HG02610 (cell line): ENCODE measurements around the gene CES2.
"Not testable (repeated sequence)": the region's sequence is repeated elsewhere in the genome, so short reads cannot be mapped to it uniquely, and the experiment has no call there.

ENCODE experiments used
- ATAC-seq: cut with Tn5 transposase; IDR thresholded peaks from one replicate; pipeline ENCODE4 v1.9.1; 2021; ENCODE audit warnings: mild to moderate bottlenecking, moderate library complexity; ENCODE audit not compliant: unreplicated experiment

Gene CES2

DNA sequence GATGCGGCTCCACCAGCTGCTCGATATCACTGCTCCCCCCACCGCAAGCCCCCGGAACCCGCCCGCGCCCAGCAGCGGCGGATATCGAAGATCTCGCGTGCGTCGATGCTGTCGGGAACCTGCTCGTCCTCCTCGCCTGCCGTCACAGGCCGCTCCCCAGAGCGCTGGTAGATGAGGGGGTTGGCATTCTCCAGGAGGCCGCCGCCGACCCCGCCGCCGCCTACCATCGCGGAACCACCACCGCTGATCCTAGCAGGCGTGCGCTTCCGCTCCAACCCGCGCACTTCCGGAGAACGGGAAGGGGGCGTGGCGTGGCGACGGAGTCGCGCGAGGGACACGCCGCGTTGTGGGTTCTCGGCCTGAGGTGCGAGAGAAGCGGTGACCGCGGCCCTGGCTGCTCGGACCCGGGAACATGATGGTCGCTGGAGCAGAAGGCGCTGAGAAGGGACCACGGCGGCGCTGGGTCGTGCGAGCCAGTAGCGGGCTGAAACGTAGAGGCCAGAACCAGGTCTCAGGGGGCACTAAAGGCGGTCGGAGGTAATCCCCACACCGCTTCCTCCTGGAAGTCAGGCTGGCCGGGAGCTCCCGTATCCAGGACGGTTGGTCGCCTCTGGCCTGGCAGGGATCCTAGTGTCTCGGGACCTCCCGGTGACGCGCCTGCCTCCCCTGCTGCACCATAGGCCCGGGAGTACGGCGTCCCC is 1.0 kb upstream of the CES2 start, which contains the start of gene CIAO2B:
CIAO2B (minus strand) TSS at position 265 of the 701 bp plus-strand sequence; CDS start at position 227, 38 bp downstream.
- ATAC-seq, result peak; percentile 75

DNA sequence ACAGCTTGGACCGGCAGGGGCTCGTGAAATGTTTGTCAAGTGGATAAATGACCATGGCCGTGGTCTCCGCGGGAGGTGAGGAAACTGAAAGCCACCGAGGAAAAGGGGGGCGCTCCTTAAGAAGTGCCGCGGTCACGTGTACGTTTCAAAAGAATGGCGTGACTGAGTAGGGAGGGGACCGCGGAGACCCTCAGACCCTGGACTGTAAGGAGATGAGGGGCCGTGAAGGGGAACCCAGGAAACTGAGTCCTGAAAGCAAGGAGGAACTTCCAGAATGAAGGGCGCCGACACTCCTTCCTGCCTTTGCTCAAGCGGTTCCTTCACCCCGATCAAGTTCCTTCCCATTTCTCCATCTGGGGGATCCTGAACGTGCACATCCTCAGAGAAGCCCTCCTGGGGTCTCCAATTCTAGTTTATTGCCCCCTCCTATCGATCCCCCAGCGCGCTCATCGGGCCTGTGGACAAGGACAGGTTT is 440 bp upstream of the CES2 start:
- ATAC-seq, result not testable (repeated sequence)

DNA sequence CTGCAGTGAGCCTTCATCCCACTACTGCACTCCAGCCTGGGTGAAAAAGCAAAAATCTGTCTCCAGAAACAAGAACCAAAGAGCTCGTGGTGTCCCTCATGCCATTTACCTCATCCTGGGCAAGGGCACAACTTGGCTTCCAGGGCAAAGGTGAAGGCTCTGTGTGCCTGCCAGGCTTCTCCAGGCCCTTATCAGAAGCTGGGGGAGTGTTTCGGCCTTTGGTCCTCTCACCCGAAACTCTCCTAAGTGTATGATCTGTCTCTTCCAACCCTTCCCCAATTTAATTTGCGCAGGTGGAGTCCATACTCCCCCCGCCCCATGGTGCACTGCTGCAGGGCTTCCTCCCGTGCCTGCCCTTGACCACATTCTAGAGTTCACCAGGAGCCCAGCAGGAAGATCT is 1.1 kb downstream of the CES2 start:
- ATAC-seq, result no peak

DNA sequence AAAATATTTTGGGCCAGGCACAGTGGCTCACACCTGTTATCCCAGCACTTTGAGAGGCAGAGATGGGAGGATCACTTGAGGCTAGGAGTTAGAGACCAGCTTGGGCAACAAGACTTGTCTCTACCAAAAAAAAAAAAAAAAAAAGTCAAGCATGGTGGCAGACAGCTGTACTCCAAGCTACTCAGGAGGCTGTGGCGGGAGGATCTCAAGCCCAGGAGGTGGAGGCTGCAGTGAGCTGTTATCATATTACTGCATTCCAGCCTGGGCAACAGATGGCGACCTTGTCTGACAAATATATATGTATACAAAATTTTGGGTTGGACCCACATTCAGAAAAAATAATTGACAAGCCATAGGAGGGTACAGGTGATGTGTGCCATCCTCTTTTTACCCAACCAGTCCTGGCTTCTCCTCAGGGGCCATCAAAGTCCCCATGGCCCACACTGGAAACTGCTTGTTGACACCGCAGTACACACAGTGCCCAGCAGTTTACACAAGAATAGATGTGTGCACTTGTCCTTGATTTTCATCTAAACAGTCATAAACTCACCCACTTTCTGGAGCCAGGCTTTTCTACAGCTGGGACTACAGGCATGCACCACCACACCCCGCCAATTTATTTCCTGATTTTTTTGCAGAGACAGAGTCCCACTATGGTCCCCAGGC is 1.7 kb downstream of the CES2 start:
- no peak for ATAC-seq

DNA sequence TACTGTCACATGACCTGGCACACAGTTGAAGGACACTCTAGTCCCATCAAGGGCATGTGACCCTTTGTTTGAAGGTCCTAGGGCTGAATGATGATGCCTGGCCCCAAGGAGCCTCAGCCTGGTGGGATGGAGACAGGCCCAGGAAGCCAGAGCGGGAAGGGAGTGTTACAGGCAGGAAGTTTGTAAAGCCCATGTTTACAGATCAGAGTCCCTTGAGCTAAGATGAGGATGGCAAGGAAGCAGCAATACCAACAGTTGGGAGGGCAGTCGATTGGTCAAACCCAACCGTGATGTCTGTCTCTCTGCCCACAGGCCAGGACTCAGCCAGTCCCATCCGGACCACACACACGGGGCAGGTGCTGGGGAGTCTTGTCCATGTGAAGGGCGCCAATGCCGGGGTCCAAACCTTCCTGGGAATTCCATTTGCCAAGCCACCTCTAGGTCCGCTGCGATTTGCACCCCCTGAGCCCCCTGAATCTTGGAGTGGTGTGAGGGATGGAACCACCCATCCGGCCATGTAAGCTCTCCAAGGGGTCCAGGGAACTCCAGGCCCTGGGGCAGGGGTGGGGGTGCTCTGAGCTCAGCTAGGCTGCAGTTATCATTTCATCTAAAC is 2.5 kb downstream of the CES2 start:
- no peak for ATAC-seq

DNA sequence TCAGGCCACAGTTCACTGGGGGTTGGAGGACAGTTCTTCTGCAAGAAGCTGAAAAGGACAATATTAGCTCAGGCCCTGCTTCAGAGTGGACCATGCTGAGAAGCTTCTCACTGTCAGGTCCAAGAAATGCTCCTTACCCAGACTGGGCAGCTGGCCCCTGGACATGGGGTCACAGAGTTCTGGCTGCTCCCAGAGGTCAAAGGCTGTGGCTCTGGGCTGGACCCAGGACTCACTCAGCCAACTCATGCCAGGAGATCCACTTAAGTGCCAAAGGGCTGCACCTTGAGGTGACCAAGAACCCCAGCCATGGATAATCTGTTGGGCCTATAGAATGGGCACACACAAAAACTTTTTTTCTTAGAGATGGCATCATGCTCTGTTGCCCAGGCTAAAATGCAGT is 4.0 kb downstream of the CES2 start:
- no peak for ATAC-seq

DNA sequence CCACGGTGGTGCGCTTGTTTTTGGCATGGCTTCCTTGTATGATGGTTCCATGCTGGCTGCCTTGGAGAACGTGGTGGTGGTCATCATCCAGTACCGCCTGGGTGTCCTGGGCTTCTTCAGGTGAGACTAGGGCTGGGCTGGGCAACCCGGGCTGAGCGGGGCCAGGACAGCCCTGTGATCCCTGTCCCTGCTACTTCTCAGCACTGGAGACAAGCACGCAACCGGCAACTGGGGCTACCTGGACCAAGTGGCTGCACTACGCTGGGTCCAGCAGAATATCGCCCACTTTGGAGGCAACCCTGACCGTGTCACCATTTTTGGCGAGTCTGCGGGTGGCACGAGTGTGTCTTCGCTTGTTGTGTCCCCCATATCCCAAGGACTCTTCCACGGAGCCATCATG is 4.9 kb downstream of the CES2 start:
- no peak for ATAC-seq

DNA sequence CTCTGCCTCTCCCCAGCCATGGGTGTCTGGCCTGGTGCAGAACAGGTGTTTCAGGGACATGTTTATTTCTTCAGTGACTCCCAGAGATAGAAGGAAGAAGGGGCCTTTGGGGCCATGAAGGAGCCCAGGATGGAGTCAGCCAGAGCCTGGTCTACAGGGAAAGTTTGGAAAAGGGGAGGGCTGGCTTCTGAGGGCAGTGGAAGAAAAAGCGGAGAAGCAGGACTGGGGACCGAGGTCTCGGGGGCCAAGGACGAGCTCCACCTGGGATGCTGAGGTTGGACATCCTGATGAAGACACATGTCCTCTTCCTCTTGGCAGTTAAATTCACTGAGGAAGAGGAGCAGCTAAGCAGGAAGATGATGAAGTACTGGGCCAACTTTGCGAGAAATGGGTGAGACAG is 7.7 kb downstream of the CES2 start:
- ATAC-seq, result no peak

DNA sequence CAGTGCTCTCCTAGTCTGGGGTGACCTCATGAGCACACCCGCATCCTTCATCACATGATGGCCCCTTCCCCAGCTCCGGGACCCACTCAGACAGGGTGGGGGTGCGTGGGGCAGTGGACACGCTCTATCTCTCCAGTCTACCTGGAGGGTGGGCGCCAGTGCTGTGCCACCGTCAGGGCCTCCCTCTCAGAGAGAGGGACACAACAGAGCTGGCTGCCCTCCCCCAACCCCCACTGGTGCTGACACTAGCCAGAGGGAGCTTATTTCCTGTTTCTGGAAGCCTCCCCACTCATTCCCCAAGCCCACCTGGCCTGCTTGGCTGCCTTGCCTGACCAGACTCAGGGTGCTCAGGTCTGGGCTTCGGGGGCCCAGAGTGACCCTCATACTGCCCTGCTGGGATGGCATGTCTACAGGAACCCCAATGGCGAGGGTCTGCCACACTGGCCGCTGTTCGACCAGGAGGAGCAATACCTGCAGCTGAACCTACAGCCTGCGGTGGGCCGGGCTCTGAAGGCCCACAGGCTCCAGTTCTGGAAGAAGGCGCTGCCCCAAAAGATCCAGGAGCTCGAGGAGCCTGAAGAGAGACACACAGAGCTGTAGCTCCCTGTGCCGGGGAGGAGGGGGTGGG is 8.2 kb downstream of the CES2 start:
- ATAC-seq, result no peak

DNA sequence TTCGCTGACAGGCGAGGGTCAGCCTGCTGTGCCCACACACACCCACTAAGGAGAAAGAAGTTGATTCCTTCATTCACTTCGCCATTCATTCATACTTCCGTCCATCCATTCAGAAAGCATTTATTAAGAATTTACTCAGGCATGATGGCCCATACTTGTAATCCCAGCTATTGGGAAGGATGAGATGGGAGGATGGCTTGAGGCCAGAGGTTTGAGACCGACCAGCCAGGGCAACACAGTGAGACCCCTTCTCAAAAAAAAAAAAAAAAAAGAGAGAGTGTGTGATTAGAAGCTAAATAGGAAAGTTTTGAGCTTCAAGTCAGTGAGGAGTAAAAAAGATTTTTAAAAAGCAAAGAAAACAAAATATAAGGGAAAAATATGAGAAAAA is 8.7 kb downstream of the CES2 start:
- no peak for ATAC-seq

DNA sequence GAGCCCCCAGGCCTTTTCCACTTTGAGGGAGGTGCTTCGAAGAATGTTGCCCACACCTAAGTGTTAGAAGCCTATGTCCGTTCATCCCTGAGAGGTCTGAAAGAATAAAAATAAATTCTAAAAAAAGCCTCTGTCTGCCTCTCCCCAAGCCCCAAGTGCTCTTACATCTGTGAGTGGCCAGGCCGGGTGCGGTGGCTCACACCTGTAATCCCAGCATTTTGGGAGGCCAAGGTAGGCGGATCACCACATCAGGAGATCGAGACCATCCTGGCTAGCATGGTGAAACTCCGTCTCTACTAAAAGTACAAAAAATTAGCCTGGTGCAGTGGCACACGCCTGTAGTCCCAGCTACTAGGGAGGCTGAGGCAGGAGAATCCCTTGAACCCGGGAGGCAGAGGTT is 9.7 kb downstream of the CES2 start:
- not testable (repeated sequence) for ATAC-seq

DNA sequence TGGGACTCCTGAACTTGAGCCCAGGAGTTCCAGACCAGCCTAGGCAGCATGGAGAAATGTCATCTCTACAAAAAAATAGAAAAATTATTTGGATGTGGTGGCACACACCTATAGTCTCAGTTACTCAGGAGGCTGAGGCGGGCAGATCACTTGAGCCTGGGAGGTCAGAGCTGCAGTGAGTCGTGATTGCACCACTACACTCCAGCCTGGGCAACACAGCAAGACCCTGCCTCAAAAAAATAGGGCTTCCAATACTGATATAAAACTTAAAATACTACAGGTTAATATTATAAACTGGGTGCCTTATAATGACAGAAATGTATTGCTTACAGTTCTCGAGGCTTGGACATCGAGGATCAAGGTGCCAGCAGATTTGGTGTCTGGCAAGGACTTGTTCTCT is 10.6 kb downstream of the CES2 start:
- no peak for ATAC-seq

DNA sequence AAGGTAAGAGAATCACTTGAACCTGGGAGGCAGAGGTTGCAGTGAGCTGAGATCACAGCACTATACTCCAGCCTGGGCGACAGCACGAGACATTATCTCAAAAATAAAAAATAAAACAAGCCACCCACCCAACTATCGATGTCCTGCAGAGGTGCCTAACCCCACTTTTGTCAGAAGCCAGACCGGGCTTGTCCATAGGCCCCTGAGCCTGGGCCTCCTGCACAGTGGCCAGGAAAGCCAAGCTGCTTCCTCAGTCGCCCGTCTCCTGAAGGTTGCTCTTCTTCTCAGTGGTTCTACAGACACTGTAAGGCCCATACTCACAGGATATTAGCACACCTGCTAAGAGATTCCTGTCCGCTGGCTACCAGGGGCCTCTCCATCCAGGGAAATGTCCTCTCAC is 11.2 kb downstream of the CES2 start:
- no peak for ATAC-seq

DNA sequence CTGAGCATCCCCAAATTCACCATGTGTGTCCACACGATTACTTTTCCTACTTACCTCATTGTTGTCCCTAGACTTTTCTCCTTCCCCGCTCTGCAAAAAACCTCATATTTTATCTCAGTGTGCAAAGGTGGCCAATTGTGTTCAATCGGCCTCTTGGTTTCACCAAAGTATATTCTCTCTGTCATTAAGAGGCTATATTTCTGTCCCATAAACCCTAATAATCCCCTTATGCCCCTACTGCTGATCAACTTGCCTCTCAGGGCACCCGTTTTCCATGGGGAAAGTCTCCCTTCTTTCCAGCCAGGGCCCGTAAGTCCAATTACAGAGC is 11.6 kb downstream of the CES2 start:
- ATAC-seq, result no peak

DNA sequence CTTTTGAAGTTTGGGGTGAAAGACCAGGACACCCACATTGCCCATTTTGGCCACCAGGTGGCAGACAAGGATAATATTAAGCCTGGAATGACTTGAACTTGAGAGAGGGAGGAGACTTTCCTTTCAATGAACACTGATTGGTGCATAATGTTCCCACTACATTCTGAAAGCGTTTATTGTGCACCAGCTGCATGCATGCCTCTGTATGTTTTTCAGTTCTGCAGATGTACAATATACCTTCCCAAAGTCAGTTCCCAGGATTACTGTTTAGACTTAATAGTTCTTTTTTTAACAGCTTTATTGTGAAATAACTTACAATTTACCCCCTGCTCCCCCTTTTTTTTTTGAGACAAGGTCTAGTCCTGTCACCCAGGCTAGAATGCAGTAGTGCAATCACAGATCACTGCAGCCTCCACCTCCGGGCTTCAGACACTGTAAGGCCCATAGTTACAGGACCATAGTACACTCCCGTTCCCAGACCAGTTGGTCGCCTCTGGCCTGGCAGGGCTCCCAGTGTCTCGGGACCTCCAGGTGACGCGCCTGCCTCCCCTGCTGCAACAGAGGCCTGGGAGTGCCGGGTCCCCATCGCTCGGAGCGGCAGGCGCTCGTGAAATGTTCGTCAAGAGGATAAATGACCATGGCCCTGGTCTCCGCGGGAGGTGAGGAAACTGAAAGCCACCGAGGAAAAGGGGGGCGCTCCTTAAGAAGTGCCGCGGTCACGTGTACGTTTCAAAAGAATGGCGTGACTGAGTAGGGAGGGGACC is 12.2 kb downstream of the CES2 start:
- ATAC-seq, result peak; percentile 57

DNA sequence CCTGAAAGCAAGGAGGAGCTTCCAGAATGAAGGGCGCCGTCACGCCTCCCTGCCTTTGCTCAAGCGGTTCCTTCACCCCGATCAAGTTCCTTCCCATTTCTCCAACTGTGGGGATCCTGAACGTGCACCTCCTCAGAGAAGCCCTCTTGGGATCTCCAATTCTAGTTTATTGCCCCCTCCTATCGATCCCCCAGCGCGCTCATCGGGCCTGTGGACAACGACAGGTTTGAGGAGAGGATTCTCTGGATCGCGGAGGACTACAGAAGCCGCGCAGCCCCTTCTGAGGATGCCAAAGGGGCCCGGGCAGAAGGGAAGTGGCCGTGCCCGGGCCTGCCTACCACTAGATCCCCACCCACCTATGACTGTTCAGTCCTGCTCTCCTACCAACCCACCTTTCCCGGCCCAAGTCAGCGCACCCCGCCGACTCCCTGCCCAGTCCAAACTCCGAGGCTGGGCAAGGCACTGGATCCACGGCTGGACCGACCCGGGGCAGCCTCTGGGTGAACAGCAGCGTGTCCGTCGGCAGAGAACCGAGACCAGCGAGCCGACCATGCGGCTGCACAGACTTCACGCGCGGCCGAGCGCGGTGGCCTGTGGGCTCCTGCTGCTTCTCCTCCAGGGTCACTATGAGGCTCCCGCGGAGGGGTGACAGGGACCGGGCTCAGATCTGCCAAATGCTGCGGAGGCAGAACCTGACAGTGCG is 13.0 kb downstream of the CES2 start:
- ATAC-seq, result no peak

DNA sequence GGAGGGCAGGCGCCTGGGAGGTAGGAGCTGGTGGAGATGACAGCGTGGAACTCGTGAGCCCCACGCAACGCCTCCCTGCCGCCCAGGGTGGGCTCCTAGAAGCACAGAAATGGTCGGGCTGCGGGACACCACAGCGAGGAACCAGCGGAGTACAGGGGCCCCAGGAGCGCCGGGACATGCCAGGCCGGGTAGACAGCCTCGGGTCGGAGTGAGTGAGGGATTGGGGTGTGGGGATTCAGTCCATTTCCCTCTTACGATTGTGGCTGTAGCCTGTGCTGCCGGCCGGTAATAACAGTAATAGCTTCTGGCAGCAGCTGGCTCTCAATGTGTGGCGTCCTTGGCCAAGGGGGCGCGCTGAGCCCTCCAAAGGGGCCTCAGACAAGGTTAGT is 13.5 kb downstream of the CES2 start:
- ATAC-seq, result no peak

DNA sequence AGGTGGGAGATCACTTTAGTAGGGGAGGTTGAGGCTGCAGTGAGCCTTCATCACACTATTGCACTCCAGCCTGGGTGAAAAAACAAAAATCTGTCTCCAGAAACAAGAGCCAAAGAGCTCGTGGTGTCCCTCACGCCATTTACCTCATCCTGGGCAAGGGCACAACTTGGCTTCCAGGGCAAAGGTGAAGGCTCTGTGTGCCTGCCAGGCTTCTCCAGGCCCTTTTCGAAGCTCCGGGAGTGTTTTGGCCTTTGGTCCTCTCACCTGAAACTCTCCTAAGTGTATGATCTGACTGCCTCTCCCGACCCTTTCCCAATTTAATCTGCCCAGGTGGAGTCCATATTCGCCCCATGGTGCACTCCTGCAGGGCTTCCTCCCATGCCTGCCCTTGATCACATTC is 14.2 kb downstream of the CES2 start:
- no peak for ATAC-seq

DNA sequence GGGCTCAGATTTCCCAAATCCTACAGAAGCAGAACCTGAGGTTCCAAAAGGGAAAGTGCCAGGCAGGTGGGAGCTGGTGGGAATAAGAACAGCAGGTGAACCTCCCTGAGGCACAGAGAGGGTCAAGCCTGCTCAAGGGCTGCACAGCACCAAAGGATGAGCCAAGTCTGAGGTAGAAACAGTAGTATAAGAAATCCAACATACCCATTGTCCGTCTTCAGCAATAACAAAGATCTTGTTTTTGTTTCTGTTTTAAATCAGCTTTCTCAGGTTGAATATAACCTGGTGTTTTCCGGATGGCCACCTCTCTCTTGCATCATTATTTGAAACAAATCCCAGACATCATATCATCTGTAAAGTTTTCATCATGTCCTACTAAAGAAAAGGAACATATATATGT is 15.1 kb downstream of the CES2 start:
- no peak for ATAC-seq

DNA sequence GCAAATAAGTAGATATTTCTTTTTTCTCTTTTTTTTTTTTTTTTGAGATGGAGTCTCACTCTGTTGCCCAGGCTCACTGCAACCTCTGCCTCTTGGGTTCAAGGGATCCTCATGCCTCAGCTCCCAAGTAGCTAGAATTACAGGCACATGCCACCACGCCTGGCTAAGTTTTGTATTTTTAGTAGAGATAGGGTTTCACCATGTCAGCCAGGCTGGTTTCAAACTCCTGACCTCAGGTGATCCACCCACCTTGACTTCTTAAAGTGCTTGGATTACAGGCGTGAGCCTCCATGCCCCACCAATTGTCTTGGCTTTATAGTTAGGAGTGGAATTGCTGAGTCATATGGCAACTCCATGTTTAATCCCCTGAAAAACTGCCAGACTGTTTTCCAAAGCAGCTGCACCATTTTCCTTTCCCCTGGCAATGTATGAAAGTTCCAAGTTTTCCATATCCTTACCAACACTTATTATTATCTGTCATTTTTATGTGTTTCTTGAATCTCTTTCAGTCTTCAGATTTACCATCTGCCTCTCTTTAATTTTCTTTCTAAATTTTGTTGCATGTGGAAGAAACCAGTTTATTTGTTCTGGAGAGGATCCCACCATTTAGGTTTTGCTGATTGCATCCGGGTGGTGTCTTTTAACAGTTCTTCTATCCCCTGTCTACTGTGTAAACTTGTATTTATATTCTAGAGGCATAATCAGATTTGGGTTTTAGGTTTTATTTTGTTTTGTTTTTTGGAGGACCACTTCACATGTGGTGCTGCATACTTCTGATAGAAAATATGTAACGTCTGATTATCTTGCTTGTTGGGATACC is 15.9 kb downstream of the CES2 start:
- ATAC-seq, result no peak
